ENCODE results near the gene MOB3A.

Gene MOB3A

GRCh38 chr19:2081873-2082810, 14.0 kb downstream of the MOB3A start:
- no peak for DNase-seq (ENCODE audit: low spot score)

- DNase-seq (ENCODE audit: low spot score), result no peak
Measured at GRCh38 chr19:2080336-2080988, 15.7 kb downstream of the MOB3A start.

GRCh38 chr19:2079865-2080301, 16.2 kb downstream of the MOB3A start:
- DNase-seq (ENCODE audit: low spot score), result no peak

GRCh38 chr19:2079076-2079864, 16.9 kb downstream of the MOB3A start:
- DNase-seq (ENCODE audit: low spot score), result no peak

GRCh38 chr19:2077833-2078619, 18.1 kb downstream of the MOB3A start:
- no peak for DNase-seq (ENCODE audit: low spot score)

- no peak for DNase-seq (ENCODE audit: low spot score)
Measured at GRCh38 chr19:2077398-2077797, 18.7 kb downstream of the MOB3A start.

GRCh38 chr19:2076526-2076944, 19.6 kb downstream of the MOB3A start:
- no peak for DNase-seq (ENCODE audit: low spot score)

- DNase-seq (ENCODE audit: low spot score), result no peak
Measured at GRCh38 chr19:2072757-2073551, 23.2 kb downstream of the MOB3A start.

GRCh38 chr19:2070986-2071673, 25.0 kb downstream of the MOB3A start:
- DNase-seq (ENCODE audit: low spot score), result no peak

- no peak for DNase-seq (ENCODE audit: low spot score)
Measured at GRCh38 chr19:2070436-2070827, 25.7 kb downstream of the MOB3A start.

GRCh38 chr19:2064788-2065524, 31.2 kb downstream of the MOB3A start:
- DNase-seq (ENCODE audit: low spot score), result peak; percentile 60

- DNase-seq (ENCODE audit: low spot score), result no peak
Measured at GRCh38 chr19:2064395-2064787, 31.7 kb downstream of the MOB3A start.

- DNase-seq (ENCODE audit: low spot score), result no peak
Measured at GRCh38 chr19:2063824-2064223, 32.3 kb downstream of the MOB3A start.

- no peak for DNase-seq (ENCODE audit: low spot score)
Measured at GRCh38 chr19:2062770-2063169, 33.4 kb downstream of the MOB3A start.

GRCh38 chr19:2062389-2062729, 33.8 kb downstream of the MOB3A start:
- no peak for DNase-seq (ENCODE audit: low spot score)

- peak; percentile 98 for DNase-seq (ENCODE audit: low spot score)
Measured at GRCh38 chr19:2061495-2062388, 34.4 kb downstream of the MOB3A start.

GRCh38 chr19:2060884-2061494, 35.1 kb downstream of the MOB3A start:
- DNase-seq (ENCODE audit: low spot score), result peak; percentile 51
